GM12878 (cell line): ENCODE data around the gene AMPD3. TPM values are rescaled to one million over a fixed set of nuclear protein-coding genes. Genes with fewer than 3 reads are reported as not detected.

Experiments used
- ATAC-seq: fragments of 200-7000 bp; cut with Tn5 transposase; 3 replicates; pipeline ENCODE4 v1.9.1; 2020; ENCODE audit warnings: mild to moderate bottlenecking, moderate library complexity
- BruUV-seq: library from RNA; stranded (reverse); fragments of 400-500 nt; replicated peaks from 2 replicates; lab custom pipeline; 2021; lab: Mats Ljungman, UMichigan
- CTCF ChIA-PET: fragments of 300-600 bp; sonication (Branson Sonifier 250); formaldehyde crosslinking; extraction: SDS; loops from one replicate; lab custom pipeline; 2021; ENCODE audit warnings: inconsistent platforms; lab: Yijun Ruan, JAX
- POLR2A ChIA-PET: fragments of 350-600 bp; formaldehyde crosslinking; extraction: SDS; loops from one replicate; lab custom pipeline; 2021; ENCODE audit warnings: inconsistent platforms; lab: Charles Lee
- RAD21 ChIA-PET: fragments of 300-600 bp; sonication (Branson Sonifier 250); formaldehyde crosslinking; loops from one replicate; lab custom pipeline; 2023; ENCODE audit warnings: antibody characterized with exemption; ENCODE audit not compliant: unreplicated experiment; lab: Charles Lee
- SMC1A ChIA-PET: fragments of 300-600 bp; sonication (Branson Sonifier 250); formaldehyde crosslinking; loops from one replicate; lab custom pipeline; 2023; ENCODE audit not compliant: unreplicated experiment, uncharacterized antibody; lab: Charles Lee
- DNase-seq: peaks from one replicate; pipeline ENCODE4 v3.0.0-alpha.2; 2011; ENCODE audit warnings: low read depth, low spot score
- FAIRE-seq: peaks from 3 replicates; lab custom pipeline; 2011; peaks lifted over from hg19 to GRCh38; lab: Jason Lieb, UNC
- H2AFZ ChIP-seq: 2 replicates; pipeline ENCODE4 v1.6.0; 2011; ENCODE audit warnings: low read depth, low read length, control low read depth; ENCODE audit not compliant: control insufficient read depth
- H3K27ac ChIP-seq: 2 replicates; pipeline ENCODE4 v1.5.1; 2011; ENCODE audit warnings: control low read depth; ENCODE audit not compliant: control insufficient read depth, insufficient read depth
- H3K27me3 ChIP-seq, 2 experiments: replicated peaks in 1 of 2; 2 replicates each; pipeline versions ENCODE4 v1.6.0 to v1.6.1; 2011; ENCODE audit warnings: low read length in 1 of 2; ENCODE audit not compliant: control insufficient read depth in 2 of 2, insufficient read depth in 2 of 2
- H3K36me3 ChIP-seq, 2 experiments: 2 replicates each; pipeline ENCODE4 v1.5.1; 2011; ENCODE audit warnings: low read length in 1 of 2; ENCODE audit not compliant: control insufficient read depth in 2 of 2, insufficient read depth in 2 of 2
- H3K4me1 ChIP-seq: 2 replicates; pipeline ENCODE4 v1.6.1; 2011; ENCODE audit warnings: mild to moderate bottlenecking, low read length, moderate library complexity, mixed read lengths; ENCODE audit not compliant: control insufficient read depth, insufficient read depth
- H3K4me2 ChIP-seq: 2 replicates; pipeline ENCODE4 v1.6.0; 2011; ENCODE audit warnings: control low read depth; ENCODE audit not compliant: control insufficient read depth, insufficient read depth
- H3K4me3 ChIP-seq: fragments of 200-600 bp; sonication (generic); 2 replicates; pipeline ENCODE4 v1.5.1; 2016
- H3K79me2 ChIP-seq: 2 replicates; pipeline ENCODE4 v1.6.0; 2011; ENCODE audit warnings: low read length; ENCODE audit not compliant: control insufficient read depth, insufficient read depth
- H3K9ac ChIP-seq: 2 replicates; pipeline ENCODE4 v1.8.0; 2011; ENCODE audit warnings: low read length, control low read depth, mixed read lengths; ENCODE audit not compliant: control insufficient read depth, insufficient read depth
- H3K9me3 ChIP-seq: replicated peaks from 3 replicates; pipeline ENCODE4 v1.5.1; 2011; ENCODE audit warnings: mild to moderate bottlenecking, low read length; ENCODE audit not compliant: control insufficient read depth, insufficient read depth
- H4K20me1 ChIP-seq: 2 replicates; pipeline ENCODE4 v1.6.0; 2011; ENCODE audit not compliant: control insufficient read depth, insufficient read depth
- LARP7 ChIP-seq: fragments of 450-650 bp; IDR thresholded peaks from 2 replicates; pipeline ENCODE4 v1.6.1; 2017; ENCODE audit warnings: mild to moderate bottlenecking
- NFYB ChIP-seq: IDR thresholded peaks from 2 replicates; pipeline ENCODE4 v1.6.1; 2011; ENCODE audit warnings: low read depth, mild to moderate bottlenecking, low read length, improper control_type of control experiment, moderate library complexity; ENCODE audit not compliant: insufficient read depth
- RCOR1 ChIP-seq: conservative IDR thresholded peaks from 2 replicates; pipeline ENCODE4 v1.6.1; 2012; ENCODE audit warnings: low read depth, low read length, improper control_type of control experiment
- REST ChIP-seq: IDR thresholded peaks from 2 replicates; pipeline ENCODE4 v1.6.1; 2012; ENCODE audit warnings: mild to moderate bottlenecking, low read depth, low read length
- RUNX3 ChIP-seq: IDR thresholded peaks from 2 replicates; pipeline ENCODE4 v1.6.1; 2012; ENCODE audit warnings: low read length, inconsistent platforms
- TAF1 ChIP-seq: IDR thresholded peaks from 2 replicates; pipeline ENCODE4 v1.6.1; 2011; ENCODE audit warnings: mild to moderate bottlenecking, low read depth, low read length, borderline replicate concordance
- WRNIP1 ChIP-seq: IDR thresholded peaks from 2 replicates; pipeline ENCODE4 v1.6.1; 2011; ENCODE audit warnings: low read depth, low read length, improper control_type of control experiment, borderline replicate concordance
- WGBS: methylation state at CpG from one replicate; pipeline ENCODE4 v1.1.6; 2016; ENCODE audit warnings: low lambda C conversion rate; ENCODE audit not compliant: insufficient replicate concordance, insufficient coverage; ENCODE audit errors: missing lambda C conversion rate; 5-methylcytosine and 5-hydroxymethylcytosine counted together
- in situ Hi-C: fragments of 300-500 bp; cut with MboI; formaldehyde crosslinking; loops from 9 replicates; pipeline ENCODE4 v1.14.3; 2018; ENCODE audit warnings: mixed read lengths
- intact Hi-C: fragments of 100-400 bp; cut with micrococcal nuclease; formaldehyde crosslinking; loops from one replicate; pipeline ENCODE4 v1.14.2; 2022; ENCODE audit not compliant: unreplicated experiment
- polyA plus RNA-seq, 11 experiments: library from polyadenylated mRNA; depleted of rRNA in 4 of 11; unstranded in 6 of 11; stranded (reverse) in 5 of 11; fragments of >200 nt; fragmentation: Nextera tagmentation in 4 of 11; fragmentation: Illumina TruSeq in 1 of 11; extraction: Ambion mirVana in 4 of 11; extraction: Trizol in 1 of 11; gene quantifications; 1 replicate in 1 of 11; 2 replicates in 10 of 11; pipeline versions ENCODE4 v1.2.1 to v1.2.3, GENCODE V29; 2011 to 2016; ENCODE audit warnings: inconsistent platforms in 2 of 11, missing spikeins in 2 of 11, low read depth in 1 of 11
- total RNA-seq, 4 experiments: library from RNA; depleted of rRNA in 3 of 4; stranded (reverse); fragments of >200 nt in 3 of 4; fragmentation: Illumina TruSeq in 1 of 4; extraction: Trizol in 1 of 4; gene quantifications; 2 replicates each; pipeline versions ENCODE4 v1.2.1 to v1.2.3, GENCODE V29; 2013 to 2021

AMPD3 gene
- total and polyA plus RNA-seq, 10 of the 15 experiments (the other 5 are each of a cell fraction or from before 2014, with no cell fraction given), result 5.6 to 28.6 (median 15.9) TPM

- TF ChIP-seq WRNIP1 (no peak), TAF1 (no peak), REST (no peak), RCOR1 (no peak), RUNX3 (no peak)
- TF ChIP-seq, all 136 proteins: peak for 0
These were observed 28.6 kb upstream of the AMPD3 start (continued) for GRCh38 chr11:10426475-10426874.

GRCh38 chr11:10428453-10428852, 26.6 kb upstream of the AMPD3 start:
- Histone ChIP-seq H3K9me3 (no peaks in the 10 kb centered on the region; the same call in 2 of the 3 replicates), H3K4me2 (no peak overlapping the region), H3K36me3 (no peaks in the 10 kb centered on the region), H2AFZ (no peak overlapping the region), H3K9ac (no peak overlapping the region), H3K4me3 (no peak overlapping the region), H3K4me1 (no peaks in the 10 kb centered on the region), H3K79me2 (no peaks in the 10 kb centered on the region), H4K20me1 (no peaks in the 10 kb centered on the region), H3K27ac (no peak overlapping the region), H3K27me3 (no peaks in the 10 kb centered on the region; a peak in 3 of 4 replicates)
- ChIA-PET POLR2A (interaction anchor here (1.3 kb wide), 1 partner anchor 15 kb away, joined by 3 read pairs; no protein-coding TSS in a partner anchor), RAD21 (interaction anchor here (0.7 to 5.1 kb wide), 5 partner anchors 12 to 196 kb away, joined by 3 to 18 read pairs (median 3); no protein-coding TSS in a partner anchor), SMC1A (interaction anchor here (0.7 to 4.8 kb wide), 10 partner anchors 8 to 133 kb away, joined by 3 to 25 read pairs (median 6); partner anchors contain the start of genes AMPD3 and RNF141), CTCF (interaction anchor here (0.7 to 3.9 kb wide), 13 partner anchors 9 to 226 kb away, joined by 3 to 17 read pairs (median 7); no protein-coding TSS in a partner anchor)
- FAIRE-seq (no peak), DNase-seq (no peak), ATAC-seq (no peak; the same call in 2 of the 3 replicates)
- WGBS, result 0% methylated on average over 1 of the region's 1 CpG
- no TSS peak for BruUV-seq
- in situ Hi-C loops, result no loop called here
- peak; percentile 35; the same call in 1 of the 2 replicates for TF ChIP-seq NFYB
- no peak for TF ChIP-seq LARP7
- intact Hi-C loops, result no loop called here
